H1 (cell line): ENCODE data around the gene LHPP.

Experiments used
- EZH2 ChIP-seq: fragments of 200-600 bp; sonication (generic); IDR thresholded peaks from 2 replicates; pipeline ENCODE4 v1.7.1; 2012; ENCODE audit warnings: low read depth, mild to moderate bottlenecking, moderate library complexity, low read length, inconsistent platforms; ENCODE audit not compliant: severe bottlenecking
- POLR2A ChIP-seq, 2 experiments: IDR thresholded peaks; 1 replicate in 1 of 2; 2 replicates in 1 of 2; pipeline ENCODE4 v1.6.1; 2011; ENCODE audit warnings: low read depth in 2 of 2, low read length in 2 of 2, mild to moderate bottlenecking in 2 of 2; ENCODE audit errors: control extremely low read depth in 1 of 2
- POLR2AphosphoS5 ChIP-seq: IDR thresholded peaks from 2 replicates; pipeline ENCODE4 v1.6.1; 2011; ENCODE audit warnings: low read depth, low read length
- SP1 ChIP-seq: IDR thresholded peaks from 2 replicates; pipeline ENCODE4 v1.6.1; 2011; ENCODE audit warnings: low read depth, low read length
- TAF1 ChIP-seq: IDR thresholded peaks from 2 replicates; pipeline ENCODE4 v1.6.1; 2011; ENCODE audit warnings: mild to moderate bottlenecking, low read depth, low read length
- TF ChIP-seq, protein P1 (sequence below): IDR thresholded peaks from 2 replicates; pipeline ENCODE4 v1.6.1; 2011; ENCODE audit warnings: low read depth, mild to moderate bottlenecking, low read length; ENCODE audit not compliant: insufficient read depth
- TF ChIP-seq, protein P2 (sequence below), 3 experiments: IDR thresholded peaks; 1 replicate in 2 of 3; 2 replicates in 1 of 3; pipeline versions ENCODE4 v1.5.1 to v1.6.1; 2011; ENCODE audit warnings: low read length in 3 of 3, mild to moderate bottlenecking in 3 of 3, inconsistent platforms in 2 of 3, low read depth in 1 of 3, moderate library complexity in 1 of 3; ENCODE audit not compliant: insufficient read depth in 1 of 3; ENCODE audit errors: control extremely low read depth in 1 of 3

- TF ChIP-seq, protein P1, sequence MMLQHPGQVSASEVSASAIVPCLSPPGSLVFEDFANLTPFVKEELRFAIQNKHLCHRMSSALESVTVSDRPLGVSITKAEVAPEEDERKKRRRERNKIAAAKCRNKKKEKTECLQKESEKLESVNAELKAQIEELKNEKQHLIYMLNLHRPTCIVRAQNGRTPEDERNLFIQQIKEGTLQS: no peak
- no peak for TF ChIP-seq SP1
- no peak for TF ChIP-seq TAF1
- no peak for TF ChIP-seq POLR2A (IDR thresholded peaks at IDR 0.05; ENCODE audit: control extremely low read depth in 1 of 2, low read depth in 2 of 2, low read length in 2 of 2)
- TF ChIP-seq EZH2: no peak
- TF ChIP-seq, protein P2, sequence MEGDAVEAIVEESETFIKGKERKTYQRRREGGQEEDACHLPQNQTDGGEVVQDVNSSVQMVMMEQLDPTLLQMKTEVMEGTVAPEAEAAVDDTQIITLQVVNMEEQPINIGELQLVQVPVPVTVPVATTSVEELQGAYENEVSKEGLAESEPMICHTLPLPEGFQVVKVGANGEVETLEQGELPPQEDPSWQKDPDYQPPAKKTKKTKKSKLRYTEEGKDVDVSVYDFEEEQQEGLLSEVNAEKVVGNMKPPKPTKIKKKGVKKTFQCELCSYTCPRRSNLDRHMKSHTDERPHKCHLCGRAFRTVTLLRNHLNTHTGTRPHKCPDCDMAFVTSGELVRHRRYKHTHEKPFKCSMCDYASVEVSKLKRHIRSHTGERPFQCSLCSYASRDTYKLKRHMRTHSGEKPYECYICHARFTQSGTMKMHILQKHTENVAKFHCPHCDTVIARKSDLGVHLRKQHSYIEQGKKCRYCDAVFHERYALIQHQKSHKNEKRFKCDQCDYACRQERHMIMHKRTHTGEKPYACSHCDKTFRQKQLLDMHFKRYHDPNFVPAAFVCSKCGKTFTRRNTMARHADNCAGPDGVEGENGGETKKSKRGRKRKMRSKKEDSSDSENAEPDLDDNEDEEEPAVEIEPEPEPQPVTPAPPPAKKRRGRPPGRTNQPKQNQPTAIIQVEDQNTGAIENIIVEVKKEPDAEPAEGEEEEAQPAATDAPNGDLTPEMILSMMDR (IDR thresholded peaks at IDR 0.05; ENCODE audit: control extremely low read depth in 1 of 3, insufficient read depth in 1 of 3, low read depth in 1 of 3, low read length in 3 of 3): no peak
- TF ChIP-seq POLR2AphosphoS5: no peak
Observed at GRCh38 chr10:124575107-124576035, 113.7 kb downstream of the LHPP start.
